Neural progenitor cell (in vitro differentiated cells): ENCODE data around the gene COPB1. TPM values are rescaled to one million over a fixed set of nuclear protein-coding genes. Genes with fewer than 3 reads are reported as not detected.

Source experiments
- DNase-seq: peaks from one replicate; pipeline ENCODE4 v3.0.0-alpha.2; 2016; ENCODE audit warnings: low spot score
- H2AFZ ChIP-seq: fragments of 200-600 bp; sonication (generic); replicated peaks from 2 replicates; pipeline ENCODE4 v1.6.1; 2016; ENCODE audit warnings: antibody characterized with exemption
- H3F3A ChIP-seq: fragments of 200-600 bp; sonication (generic); 2 replicates; pipeline ENCODE4 v1.6.1; 2016; ENCODE audit warnings: antibody characterized with exemption, low read depth
- H3K27ac ChIP-seq: fragments of 200-600 bp; sonication (generic); 2 replicates; pipeline ENCODE4 v1.5.1; 2016; ENCODE audit warnings: mild to moderate bottlenecking
- H3K27me3 ChIP-seq: fragments of 200-600 bp; sonication (generic); 2 replicates; pipeline ENCODE4 v1.6.1; 2016; ENCODE audit warnings: mild to moderate bottlenecking, moderate library complexity
- H3K36me3 ChIP-seq: fragments of 200-600 bp; sonication (generic); 2 replicates; pipeline ENCODE4 v1.5.1; 2016
- H3K4me1 ChIP-seq: fragments of 200-600 bp; sonication (generic); 2 replicates; pipeline ENCODE4 v1.6.1; 2016; ENCODE audit warnings: mixed run types
- H3K4me2 ChIP-seq: fragments of 200-600 bp; sonication (generic); 2 replicates; pipeline ENCODE4 v1.6.1; 2016
- H3K4me3 ChIP-seq: fragments of 200-600 bp; sonication (generic); 2 replicates; pipeline ENCODE4 v1.5.1; 2016
- H3K79me2 ChIP-seq: fragments of 200-600 bp; sonication (generic); 2 replicates; pipeline ENCODE4 v1.6.1; 2016; ENCODE audit warnings: low read depth
- H3K9ac ChIP-seq: fragments of 200-600 bp; sonication (generic); 2 replicates; pipeline ENCODE4 v1.6.1; 2016
- H3K9me3 ChIP-seq: fragments of 200-600 bp; sonication (generic); 2 replicates; pipeline ENCODE4 v1.5.1; 2016; ENCODE audit warnings: low read depth
- H4K20me1 ChIP-seq: fragments of 200-600 bp; sonication (generic); 2 replicates; pipeline ENCODE4 v1.6.1; 2016; ENCODE audit warnings: low read depth
- H3K27ac Mint-ChIP-seq: 3 replicates; pipeline ENCODE4 v1.8.0; 2021; ENCODE audit warnings: mixed read lengths
- H3K27me3 Mint-ChIP-seq: 2 replicates; pipeline ENCODE4 v1.8.0; 2022; ENCODE audit warnings: low read depth, mild to moderate bottlenecking, inconsistent platforms, moderate library complexity, mixed read lengths; ENCODE audit not compliant: insufficient read depth
- H3K36me3 Mint-ChIP-seq: 3 replicates; pipeline ENCODE4 v1.8.0; 2021; ENCODE audit warnings: mixed read lengths
- H3K4me1 Mint-ChIP-seq: 3 replicates; pipeline ENCODE4 v1.8.0; 2021; ENCODE audit warnings: mixed read lengths
- H3K4me3 Mint-ChIP-seq: 3 replicates; pipeline ENCODE4 v1.8.0; 2021; ENCODE audit warnings: mild to moderate bottlenecking, moderate library complexity, mixed read lengths
- H3K9me3 Mint-ChIP-seq: 3 replicates; pipeline ENCODE4 v1.8.0; 2020; ENCODE audit warnings: mixed read lengths
- EZH2 ChIP-seq: fragments of 200-600 bp; sonication (generic); IDR thresholded peaks from 2 replicates; pipeline ENCODE4 v1.6.1; 2017; ENCODE audit warnings: antibody characterized with exemption, mild to moderate bottlenecking, moderate library complexity
- EZH2phosphoT487 ChIP-seq: fragments of 200-600 bp; sonication (generic); IDR thresholded peaks from 2 replicates; pipeline ENCODE4 v1.6.1; 2017; ENCODE audit warnings: antibody characterized with exemption
- total RNA-seq: library from RNA; depleted of rRNA; stranded (reverse); fragments of >200 nt; gene quantifications from 2 replicates; pipeline ENCODE4 v1.2.3, GENCODE V29; 2015; ENCODE audit warnings: low replicate concordance
- TF ChIP-seq, protein P1 (sequence below): fragments of 200-600 bp; sonication (generic); IDR thresholded peaks from 2 replicates; pipeline ENCODE4 v1.5.1; 2017; ENCODE audit warnings: antibody characterized with exemption, mild to moderate bottlenecking

COPB1 gene
- total RNA-seq, 1 donor from 2014 or later: 212 TPM

DNA sequence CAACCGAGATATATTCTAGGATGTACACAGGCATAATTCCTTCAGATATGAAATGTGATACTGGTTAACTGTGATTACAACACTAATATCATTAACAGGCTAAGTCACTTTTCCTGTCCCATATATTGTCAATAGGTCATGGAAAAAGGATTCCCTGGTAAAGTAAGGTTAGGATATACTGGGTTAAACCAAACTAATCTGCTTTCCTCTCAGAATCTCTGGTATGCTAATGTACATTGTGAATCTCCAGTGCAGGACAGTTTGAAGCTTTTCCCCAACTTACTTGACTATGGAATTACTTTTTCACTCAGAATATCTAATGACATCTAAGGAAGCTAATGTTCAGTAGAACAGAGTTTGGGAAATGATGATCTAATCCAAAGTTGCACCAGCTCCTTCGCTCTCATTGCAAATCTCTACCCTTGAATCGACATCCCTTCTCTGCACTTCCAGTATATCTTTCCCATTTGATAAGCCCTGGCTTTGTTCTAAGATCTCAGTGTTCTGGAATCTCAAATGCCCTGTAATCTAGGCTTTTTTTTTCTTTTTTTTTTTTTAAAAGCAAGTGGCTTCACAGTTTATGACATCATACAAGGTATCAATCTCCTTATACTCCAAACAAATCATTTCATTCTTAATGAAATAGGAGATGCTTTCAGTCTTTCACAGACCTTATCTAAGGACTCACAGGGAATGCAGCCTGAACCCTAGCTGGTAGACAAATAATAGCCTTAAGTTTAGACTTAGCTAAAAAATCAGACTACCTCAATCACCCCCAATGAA, 43.8 kb downstream of the COPB1 start:
- peak overlapping the region; percentile 52 for H3K27ac ChIP-seq

DNA sequence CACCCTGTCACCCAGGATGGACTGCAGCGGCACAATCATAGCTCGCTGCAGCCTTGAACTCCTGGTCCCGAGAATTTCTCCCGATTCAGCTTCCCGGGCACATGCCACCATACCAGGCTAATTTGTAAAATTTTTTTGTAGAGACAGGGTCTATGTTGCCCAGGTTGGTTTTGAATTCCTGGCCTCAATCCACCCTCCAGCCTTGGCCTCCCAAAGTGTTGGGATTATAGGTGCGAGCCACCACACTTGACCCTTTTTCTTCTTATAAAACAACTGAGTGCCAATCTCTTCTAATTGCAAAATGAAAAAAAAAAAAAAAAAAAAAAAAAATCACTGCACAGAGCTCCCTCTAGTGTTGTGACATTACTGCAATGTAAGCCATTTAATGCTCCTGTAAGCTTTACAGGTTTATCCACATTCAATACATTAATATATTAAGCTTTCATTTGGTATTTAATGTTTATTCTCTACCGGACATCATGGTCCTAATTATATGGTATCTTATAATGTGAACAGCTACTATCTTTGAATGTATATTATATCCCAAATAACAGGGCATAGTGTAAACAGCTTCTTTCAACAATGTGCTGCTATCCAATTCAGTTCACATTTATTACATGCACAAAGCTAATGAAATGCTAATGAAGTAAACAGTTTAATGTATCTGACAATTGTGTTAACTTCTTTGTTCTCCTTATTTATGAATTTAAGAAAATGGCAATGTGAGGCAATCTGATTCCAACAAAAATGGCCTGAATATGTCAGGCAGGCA, 44.6 kb downstream of the COPB1 start:
- Mint-ChIP-seq H3K27ac (no peak overlapping the region), H3K36me3 (peaks cover 13% of the 10 kb centered on the region), H3K4me3 (no peak overlapping the region), H3K9me3 (peaks cover 2% of the 10 kb centered on the region), H3K27me3 (peaks cover 2% of the 10 kb centered on the region), H3K4me1 (no peaks in the 10 kb centered on the region)
- no peak overlapping the region for H2AFZ ChIP-seq
- no peak for TF ChIP-seq EZH2phosphoT487
- TF ChIP-seq, protein P1, sequence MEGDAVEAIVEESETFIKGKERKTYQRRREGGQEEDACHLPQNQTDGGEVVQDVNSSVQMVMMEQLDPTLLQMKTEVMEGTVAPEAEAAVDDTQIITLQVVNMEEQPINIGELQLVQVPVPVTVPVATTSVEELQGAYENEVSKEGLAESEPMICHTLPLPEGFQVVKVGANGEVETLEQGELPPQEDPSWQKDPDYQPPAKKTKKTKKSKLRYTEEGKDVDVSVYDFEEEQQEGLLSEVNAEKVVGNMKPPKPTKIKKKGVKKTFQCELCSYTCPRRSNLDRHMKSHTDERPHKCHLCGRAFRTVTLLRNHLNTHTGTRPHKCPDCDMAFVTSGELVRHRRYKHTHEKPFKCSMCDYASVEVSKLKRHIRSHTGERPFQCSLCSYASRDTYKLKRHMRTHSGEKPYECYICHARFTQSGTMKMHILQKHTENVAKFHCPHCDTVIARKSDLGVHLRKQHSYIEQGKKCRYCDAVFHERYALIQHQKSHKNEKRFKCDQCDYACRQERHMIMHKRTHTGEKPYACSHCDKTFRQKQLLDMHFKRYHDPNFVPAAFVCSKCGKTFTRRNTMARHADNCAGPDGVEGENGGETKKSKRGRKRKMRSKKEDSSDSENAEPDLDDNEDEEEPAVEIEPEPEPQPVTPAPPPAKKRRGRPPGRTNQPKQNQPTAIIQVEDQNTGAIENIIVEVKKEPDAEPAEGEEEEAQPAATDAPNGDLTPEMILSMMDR: peak; percentile 75
- no peak overlapping the region for H3K4me2 ChIP-seq
- no peaks in the 10 kb centered on the region for H3K9me3 ChIP-seq
- no peaks in the 10 kb centered on the region for H3K4me1 ChIP-seq
- no peak overlapping the region for H3K4me3 ChIP-seq
- no peaks in the 10 kb centered on the region for H3K79me2 ChIP-seq
- no peaks in the 10 kb centered on the region for H4K20me1 ChIP-seq
- H3K36me3 ChIP-seq: peaks cover 12% of the 10 kb centered on the region
- peak; percentile 16 for DNase-seq
- no peak overlapping the region for H3K27ac ChIP-seq
- peaks cover 21% of the 10 kb centered on the region for H3F3A ChIP-seq
- no peak overlapping the region for H3K9ac ChIP-seq
- H3K27me3 ChIP-seq: no peaks in the 10 kb centered on the region

More for the DNA sequence above, 43.8 kb downstream of the COPB1 start:
- H3K4me3 Mint-ChIP-seq: no peak overlapping the region
- H3K27me3 Mint-ChIP-seq: no peaks in the 10 kb centered on the region
- Histone ChIP-seq H4K20me1 (no peaks in the 10 kb centered on the region), H3F3A (peaks cover 21% of the 10 kb centered on the region), H3K4me2 (no peak overlapping the region), H3K9ac (no peak overlapping the region), H3K79me2 (no peaks in the 10 kb centered on the region), H3K36me3 (peaks cover 18% of the 10 kb centered on the region), H3K4me3 (no peak overlapping the region), H2AFZ (no peak overlapping the region), H3K4me1 (no peaks in the 10 kb centered on the region), H3K27me3 (no peaks in the 10 kb centered on the region), H3K9me3 (no peaks in the 10 kb centered on the region)
- peaks cover 2% of the 10 kb centered on the region for H3K9me3 Mint-ChIP-seq
- peaks cover 15% of the 10 kb centered on the region for H3K36me3 Mint-ChIP-seq
- no peaks in the 10 kb centered on the region for H3K4me1 Mint-ChIP-seq
- no peak overlapping the region for H3K27ac Mint-ChIP-seq
- TF ChIP-seq EZH2phosphoT487 (no peak), EZH2 (no peak)
- TF ChIP-seq, protein P1: no peak
- DNase-seq: no peak

DNA sequence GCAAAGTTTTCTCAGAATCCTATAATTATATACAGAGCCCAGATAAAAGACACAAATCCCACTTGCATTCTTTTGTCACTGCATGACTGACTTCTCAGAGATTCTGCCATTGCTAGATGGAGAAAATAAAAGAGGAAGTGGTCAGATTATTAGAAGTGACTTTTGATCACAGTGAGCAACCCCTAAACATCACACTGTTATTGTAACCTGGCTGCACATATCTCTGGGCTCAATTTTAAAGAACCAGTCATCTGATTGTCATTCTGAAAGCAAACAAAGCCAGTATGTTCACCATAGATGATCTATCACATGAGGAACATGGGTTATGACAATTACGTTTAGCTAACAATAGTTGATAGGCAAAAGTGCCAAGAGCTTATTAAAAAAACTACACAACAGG, 47.8 kb downstream of the COPB1 start:
- Histone ChIP-seq H3K4me2 (no peak overlapping the region), H3K9ac (no peak overlapping the region), H3K4me1 (no peaks in the 10 kb centered on the region), H2AFZ (no peak overlapping the region), H3K36me3 (no peaks in the 10 kb centered on the region), H3K27ac (no peak overlapping the region), H3K4me3 (no peak overlapping the region), H3K9me3 (no peaks in the 10 kb centered on the region), H3K27me3 (no peaks in the 10 kb centered on the region), H3F3A (peaks cover 18% of the 10 kb centered on the region), H3K79me2 (no peaks in the 10 kb centered on the region), H4K20me1 (no peaks in the 10 kb centered on the region)
- peaks cover 2% of the 10 kb centered on the region for H3K9me3 Mint-ChIP-seq
- peaks cover 6% of the 10 kb centered on the region for H3K36me3 Mint-ChIP-seq
- no peak for DNase-seq
- no peaks in the 10 kb centered on the region for H3K4me1 Mint-ChIP-seq
- H3K4me3 Mint-ChIP-seq: no peak overlapping the region
- TF ChIP-seq EZH2 (no peak), EZH2phosphoT487 (no peak)
- TF ChIP-seq, protein P1: no peak
- no peak overlapping the region for H3K27ac Mint-ChIP-seq
- peaks cover 2% of the 10 kb centered on the region for H3K27me3 Mint-ChIP-seq
